Left lung (tissue), 10 donors: ENCODE data around the gene LRP11. TPM values are rescaled to one million over a fixed set of nuclear protein-coding genes. Genes with fewer than 3 reads are reported as not detected.
A peak's percentile ranks its signal among the peaks of the same experiment; 100 is the strongest.

ENCODE experiments used
- ATAC-seq: fragments of 200-7000 bp; cut with Tn5 transposase; one replicate; pipeline ENCODE4 v1.9.1; 2020; ENCODE audit warnings: moderate library complexity
- DNase-seq, 4 donors: peaks; one replicate each; pipeline ENCODE4 v3.0.0-alpha.2; 2013 to 2020
- H3K27ac ChIP-seq, 2 donors: fragments of 200-600 bp; sonication (generic) in 1 of 2; one replicate each; pipeline versions ENCODE4 v1.5.0 to v1.8.0; 2020 to 2021
- H3K27me3 ChIP-seq, 2 donors: fragments of 200-600 bp; sonication (generic) in 1 of 2; one replicate each; pipeline versions ENCODE4 v1.5.0 to v1.8.0; 2020 to 2021
- H3K36me3 ChIP-seq, 2 donors: fragments of 200-600 bp; sonication (generic) in 1 of 2; one replicate each; pipeline versions ENCODE4 v1.5.0 to v1.8.0; 2020 to 2021
- H3K4me1 ChIP-seq, 2 donors: fragments of 200-600 bp; one replicate each; pipeline ENCODE4 v1.8.0; 2021
- H3K4me3 ChIP-seq, 2 donors: fragments of 200-600 bp; sonication (generic) in 1 of 2; one replicate each; pipeline versions ENCODE4 v1.5.0 to v1.8.0; 2020 to 2021; ENCODE audit warnings: mild to moderate bottlenecking in 1 of 2
- H3K9me3 ChIP-seq, 2 donors: fragments of 200-600 bp; sonication (generic) in 1 of 2; one replicate each; pipeline versions ENCODE4 v1.5.0 to v1.8.0; 2020 to 2021
- CTCF ChIP-seq, 2 donors: fragments of 200-600 bp; sonication (generic) in 1 of 2; IDR thresholded peaks; one replicate each; pipeline versions ENCODE4 v1.5.0 to v1.8.0; 2021; ENCODE audit warnings: antibody characterized with exemption in 2 of 2
- intact Hi-C, 2 donors: fragments of 100-400 bp; cut with DNase I; formaldehyde crosslinking; loops; one replicate each; pipeline versions ENCODE4 v1.11.2 to v1.14.2; 2022
- polyA plus RNA-seq, 6 donors: library from polyadenylated mRNA; unstranded; fragments of 120-200 nt; gene quantifications; one replicate each; pipeline ENCODE4 v1.2.1, GENCODE V29; 2013; ENCODE audit not compliant: insufficient read length in 6 of 6
- total RNA-seq, 2 donors: library from RNA; stranded (reverse); fragmentation: NEBNext Ultra II Directional; extraction: Animal tissue kit (Norgen Biotek cat#: 25700); gene quantifications; one replicate each; pipeline ENCODE4 v1.2.1, GENCODE V29; 2021
- donor health status: DM: no; HTN: yes; CAD: no.
- donor health status: DM: no; HTN: no; CAD: no.

Gene LRP11
- total and polyA plus RNA-seq, 8 donors, result 30.1 to 42.6 (median 36.4) TPM

GRCh38 chr6:149888093-149888492 lies 23.9 kb upstream of the LRP11 start:
- no peak overlapping the region for H3K27ac ChIP-seq
- ATAC-seq (peak; percentile 18), DNase-seq (no peak)
- no peaks in the 10 kb centered on the region for H3K27me3 ChIP-seq
- H3K4me3 ChIP-seq, result no peak overlapping the region
- peaks cover 0 to 4% of the 10 kb centered on the region in 2 donors for H3K4me1 ChIP-seq
- H3K9me3 ChIP-seq, result no peaks in the 10 kb centered on the region
- H3K36me3 ChIP-seq, result no peaks in the 10 kb centered on the region
- no peak for TF ChIP-seq CTCF (IDR thresholded peaks at IDR 0.05)
- intact Hi-C loops, result no loop called here

- DNase-seq (no peak), ATAC-seq (no peak)
- Histone ChIP-seq H3K9me3 (no peaks in the 10 kb centered on the region), H3K4me3 (no peak overlapping the region), H3K27ac (no peak overlapping the region), H3K27me3 (no peaks in the 10 kb centered on the region), H3K36me3 (no peaks in the 10 kb centered on the region), H3K4me1 (peaks cover 0 to 4% of the 10 kb centered on the region in 2 donors)
- no peak for TF ChIP-seq CTCF (IDR thresholded peaks at IDR 0.05)
- intact Hi-C loops, result no loop called here
These were observed 23.2 kb upstream of the LRP11 start for GRCh38 chr6:149887343-149887742.

- DNase-seq, result no peak
- no peak for TF ChIP-seq CTCF (IDR thresholded peaks at IDR 0.05)
These were observed 21.7 kb upstream of the LRP11 start for GRCh38 chr6:149885888-149886287.

GRCh38 chr6:149884617-149885016 lies 20.5 kb upstream of the LRP11 start:
- H3K4me1 ChIP-seq, result peaks cover 0 to 4% of the 10 kb centered on the region in 2 donors
- DNase-seq, result no peak
- no peaks in the 10 kb centered on the region for H3K27me3 ChIP-seq
- no peaks in the 10 kb centered on the region for H3K9me3 ChIP-seq
- H3K4me3 ChIP-seq, result no peak overlapping the region
- no peak for TF ChIP-seq CTCF (IDR thresholded peaks at IDR 0.05)
- intact Hi-C loops, result no loop called here
- no peak overlapping the region for H3K27ac ChIP-seq
- ATAC-seq, result no peak
- no peaks in the 10 kb centered on the region for H3K36me3 ChIP-seq

More at GRCh38 chr6:149885888-149886287, 21.7 kb upstream of the LRP11 start:
- H3K27ac ChIP-seq, result no peak overlapping the region
- no peaks in the 10 kb centered on the region for H3K9me3 ChIP-seq
- intact Hi-C loops, result no loop called here
- H3K4me3 ChIP-seq, result no peak overlapping the region
- no peak for ATAC-seq
- no peaks in the 10 kb centered on the region for H3K27me3 ChIP-seq
- H3K4me1 ChIP-seq, result peaks cover 0 to 4% of the 10 kb centered on the region in 2 donors
- no peaks in the 10 kb centered on the region for H3K36me3 ChIP-seq

- Histone ChIP-seq H3K27ac (no peak overlapping the region), H3K36me3 (no peaks in the 10 kb centered on the region), H3K9me3 (no peaks in the 10 kb centered on the region), H3K4me1 (peaks cover 0 to 4% of the 10 kb centered on the region in 2 donors), H3K4me3 (no peak overlapping the region), H3K27me3 (no peaks in the 10 kb centered on the region)
- intact Hi-C loops, result no loop called here
- peak; percentile 95 for ATAC-seq
- no peak for TF ChIP-seq CTCF (IDR thresholded peaks at IDR 0.05)
- DNase-seq, result peak in 2 of 4 donors; percentile 61 to 69
These were observed 20.1 kb upstream of the LRP11 start for GRCh38 chr6:149884215-149884614.
